MM.1S (cell line): Measurements from ENCODE around the gene KHK.

Source experiments
- DNase-seq: peaks from one replicate; pipeline ENCODE4 v3.0.0-alpha.2; 2015
- H2AFZ ChIP-seq: fragments of 300-600 bp; sonication (generic); 2 replicates; pipeline ENCODE4 v1.6.0; 2016; ENCODE audit warnings: antibody characterized with exemption, low read length
- H3F3A ChIP-seq: fragments of 300-600 bp; sonication (generic); 2 replicates; pipeline ENCODE4 v1.6.1; 2016; ENCODE audit warnings: mild to moderate bottlenecking, antibody characterized with exemption, low read length, moderate library complexity, mixed read lengths; ENCODE audit not compliant: insufficient read depth
- H3K27ac ChIP-seq: fragments of 300-600 bp; sonication (generic); 2 replicates; pipeline ENCODE4 v1.5.1; 2016; ENCODE audit warnings: mild to moderate bottlenecking, low read length
- H3K27me3 ChIP-seq: fragments of 300-600 bp; sonication (generic); replicated peaks from 2 replicates; pipeline ENCODE4 v1.6.0; 2016; ENCODE audit warnings: low read length; ENCODE audit not compliant: insufficient read depth
- H3K36me3 ChIP-seq: fragments of 300-600 bp; sonication (generic); replicated peaks from 2 replicates; pipeline ENCODE4 v1.6.1; 2016; ENCODE audit warnings: mild to moderate bottlenecking, low read length, mixed read lengths; ENCODE audit not compliant: insufficient read depth
- H3K4me1 ChIP-seq: fragments of 300-600 bp; sonication (generic); 2 replicates; pipeline ENCODE4 v1.6.1; 2016; ENCODE audit warnings: low read length, mixed read lengths
- H3K4me2 ChIP-seq: fragments of 300-600 bp; sonication (generic); 2 replicates; pipeline ENCODE4 v1.6.0; 2016; ENCODE audit warnings: low read depth, low read length
- H3K4me3 ChIP-seq: fragments of 300-600 bp; sonication (generic); 2 replicates; pipeline ENCODE4 v1.5.1; 2016; ENCODE audit warnings: low read length, mixed read lengths
- H3K79me2 ChIP-seq: fragments of 300-600 bp; sonication (generic); 2 replicates; pipeline ENCODE4 v1.6.1; 2016; ENCODE audit warnings: mixed run types, low read length, mixed read lengths
- H3K9ac ChIP-seq: fragments of 300-600 bp; sonication (generic); 2 replicates; pipeline ENCODE4 v1.6.1; 2016; ENCODE audit warnings: low read length, mixed read lengths
- H3K9me2 ChIP-seq: fragments of 300-600 bp; sonication (generic); replicated peaks from 2 replicates; pipeline ENCODE4 v1.6.1; 2016; ENCODE audit warnings: mild to moderate bottlenecking, low read length, mixed read lengths; ENCODE audit not compliant: insufficient read depth
- H3K9me3 ChIP-seq: fragments of 300-600 bp; sonication (generic); replicated peaks from 2 replicates; pipeline ENCODE4 v1.6.1; 2016; ENCODE audit warnings: mild to moderate bottlenecking, low read length, mixed read lengths; ENCODE audit not compliant: insufficient read depth
- H4K20me1 ChIP-seq: fragments of 300-600 bp; sonication (generic); 2 replicates; pipeline ENCODE4 v1.6.1; 2016; ENCODE audit warnings: mild to moderate bottlenecking, low read length, moderate library complexity, mixed read lengths; ENCODE audit not compliant: insufficient read depth
- CTCF ChIP-seq: fragments of 300-600 bp; sonication (generic); IDR thresholded peaks from 2 replicates; pipeline ENCODE4 v1.5.1; 2016; ENCODE audit warnings: antibody characterized with exemption, low read length, mixed read lengths
- EZH2 ChIP-seq: fragments of 300-600 bp; sonication (generic); optimal IDR thresholded peaks from 2 replicates; pipeline ENCODE3; 2017; ENCODE audit warnings: low read depth, mild to moderate bottlenecking, antibody characterized with exemption, low read length, mixed read lengths
- EZH2phosphoT487 ChIP-seq: fragments of 300-600 bp; sonication (generic); IDR thresholded peaks from 2 replicates; pipeline ENCODE4 v1.6.1; 2018; ENCODE audit warnings: antibody characterized with exemption, low read length

KHK gene

DNA sequence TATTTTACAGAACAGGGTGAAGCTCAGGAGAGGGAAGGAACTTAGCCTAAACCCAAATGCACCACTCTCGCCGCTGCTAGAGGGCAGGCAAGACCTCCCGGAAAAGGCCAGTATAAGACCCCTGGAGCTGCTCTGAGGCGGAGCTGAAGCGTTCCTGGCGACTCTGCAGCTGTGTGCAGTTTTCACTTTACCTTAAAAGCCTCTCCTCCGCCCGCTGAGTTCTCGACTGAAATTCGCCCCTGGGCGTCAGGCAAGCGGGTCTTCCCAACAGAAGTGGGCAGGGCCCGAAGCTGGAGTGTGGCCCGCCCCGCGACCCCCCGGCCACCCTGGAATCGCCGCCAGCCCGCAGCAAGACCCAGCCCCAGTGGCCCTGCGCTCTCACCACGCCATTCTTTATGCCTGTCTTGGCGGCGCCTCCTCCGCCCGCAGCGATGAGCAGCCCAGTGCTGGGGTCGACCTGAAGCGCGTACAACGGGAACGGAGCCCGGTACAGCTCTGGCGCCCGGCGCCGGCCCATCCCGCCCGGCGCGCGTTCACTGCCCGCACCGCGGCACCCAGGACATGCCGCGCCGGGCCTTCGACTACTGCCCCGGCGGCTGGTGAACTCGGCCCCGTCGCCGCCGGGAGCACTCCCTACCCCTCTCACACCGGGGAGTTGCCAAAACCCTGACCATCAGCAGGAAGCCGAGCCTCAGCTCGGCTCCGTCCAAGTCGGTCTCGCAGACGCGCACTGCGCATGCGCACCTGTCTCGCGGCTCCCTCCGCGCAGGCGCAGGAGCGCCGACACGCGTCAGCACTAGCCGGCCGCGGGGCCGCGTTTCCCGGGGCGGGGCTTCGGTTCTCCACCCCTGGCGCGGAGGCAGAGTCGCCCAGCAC lies 47.6 kb downstream of the KHK start, which contains the start of gene PREB:
PREB (minus strand) TSS at position 732 of the 876 bp plus-strand sequence; CDS start at position 517, 215 bp downstream.
- H2AFZ ChIP-seq, result peak within 1 kb of the TSS; percentile 86
- peak within 1 kb of the TSS; percentile 90 for H3K4me3 ChIP-seq
- TF ChIP-seq CTCF (peak; percentile 44), EZH2phosphoT487 (no peak)
- no peaks in the 10 kb centered on the region for H3K4me1 ChIP-seq
- H4K20me1 ChIP-seq, result no peaks in the 10 kb centered on the region
- no peaks in the 10 kb centered on the region for H3K9me2 ChIP-seq
- H3K36me3 ChIP-seq, result peaks cover 10% of the 10 kb centered on the region; the same call in 1 of the 2 replicates
- peak; percentile 98 for DNase-seq
- H3K79me2 ChIP-seq, result peaks cover 25% of the 10 kb centered on the region
- H3K4me2 ChIP-seq, result peak within 1 kb of the TSS; percentile 95
- H3F3A ChIP-seq, result 0 out of 2 replicates have a peak, but pooled peaks cover 11% of the 10 kb centered on the region
- H3K27ac ChIP-seq, result peak within 1 kb of the TSS; percentile 62; the same call in 1 of the 2 replicates
- peak within 1 kb of the TSS; percentile 98 for H3K9ac ChIP-seq
- H3K27me3 ChIP-seq, result no peaks in the 10 kb centered on the region
- H3K9me3 ChIP-seq, result no peaks in the 10 kb centered on the region

GRCh38 chr2:27134781-27135477 lies 48.4 kb downstream of the KHK start:
- TF ChIP-seq EZH2phosphoT487, result no peak
- no peak for TF ChIP-seq EZH2
- no peak for TF ChIP-seq CTCF
- Histone ChIP-seq H3K4me2 (peak overlapping the region; percentile 53), H3K9ac (peak overlapping the region; percentile 98), H3K79me2 (peaks cover 25% of the 10 kb centered on the region), H3K4me3 (peak overlapping the region; percentile 90), H3K36me3 (peaks cover 10% of the 10 kb centered on the region; the same call in 1 of the 2 replicates), H4K20me1 (no peaks in the 10 kb centered on the region), H3K4me1 (no peaks in the 10 kb centered on the region), H3F3A (0 out of 2 replicates have a peak, but pooled peaks cover 11% of the 10 kb centered on the region), H2AFZ (peak overlapping the region; percentile 86), H3K27me3 (no peaks in the 10 kb centered on the region), H3K9me2 (no peaks in the 10 kb centered on the region), H3K27ac (no peak overlapping the region), H3K9me3 (no peaks in the 10 kb centered on the region)
- no peak for DNase-seq

GRCh38 chr2:27135478-27135955 lies 48.9 kb downstream of the KHK start:
- no peak overlapping the region for H3K4me3 ChIP-seq
- no peaks in the 10 kb centered on the region for H3K4me1 ChIP-seq
- 0 out of 2 replicates have a peak, but pooled peaks cover 11% of the 10 kb centered on the region for H3F3A ChIP-seq
- no peak overlapping the region for H3K9ac ChIP-seq
- H3K36me3 ChIP-seq, result peaks cover 10% of the 10 kb centered on the region; the same call in 1 of the 2 replicates
- TF ChIP-seq CTCF (no peak), EZH2 (no peak), EZH2phosphoT487 (no peak)
- H3K4me2 ChIP-seq, result no peak overlapping the region
- no peaks in the 10 kb centered on the region for H3K9me3 ChIP-seq
- H2AFZ ChIP-seq, result peak overlapping the region; percentile 86; the same call in 1 of the 2 replicates
- peaks cover 25% of the 10 kb centered on the region for H3K79me2 ChIP-seq
- no peaks in the 10 kb centered on the region for H3K27me3 ChIP-seq
- no peaks in the 10 kb centered on the region for H4K20me1 ChIP-seq
- H3K27ac ChIP-seq, result no peak overlapping the region
- no peaks in the 10 kb centered on the region for H3K9me2 ChIP-seq
- no peak for DNase-seq
